ENCODE data around the gene DPP6.

- TF ChIP-seq POLR2A (IDR thresholded peaks at IDR 0.05; ENCODE audit: low read length) (no peak), GATA1 (IDR thresholded peaks at IDR 0.05; ENCODE audit: low read depth, low read length) (no peak)
These were observed 477.9 kb downstream of the DPP6 start for GRCh38 chr7:154530136-154530535.
